GM18508 (cell line): ENCODE data around the gene LY6G6F.

Experiments used
- ATAC-seq: cut with Tn5 transposase; IDR thresholded peaks from one replicate; pipeline ENCODE4 v1.9.1; 2021; ENCODE audit warnings: moderate number of reproducible peaks; ENCODE audit not compliant: insufficient read depth, unreplicated experiment

Gene LY6G6F

GRCh38 chr6:31722173-31722572 lies 15.5 kb downstream of the LY6G6F start:
- no peak for ATAC-seq

GRCh38 chr6:31723245-31723979 lies 16.7 kb downstream of the LY6G6F start, which contains the start of gene MPIG6B:
Gene MPIG6B, plus strand, starts transcription at chr6:31723373. Its CDS starts 11 bp downstream, at chr6:31723384.
- no peak for ATAC-seq

GRCh38 chr6:31723980-31724691 lies 17.5 kb downstream of the LY6G6F start:
- no peak for ATAC-seq

GRCh38 chr6:31725502-31726350 lies 19.1 kb downstream of the LY6G6F start:
- ATAC-seq: no peak

- no peak for ATAC-seq
These were observed 20.5 kb downstream of the LY6G6F start for GRCh38 chr6:31727034-31727716.

- no peak for ATAC-seq
These were observed 21.3 kb downstream of the LY6G6F start for GRCh38 chr6:31727717-31728671.

GRCh38 chr6:31728767-31729514 lies 22.3 kb downstream of the LY6G6F start, which contains the start of gene DDAH2:
Gene DDAH2, minus strand, starts transcription at chr6:31729299. Its CDS starts 138 bp downstream, at chr6:31729161.
- ATAC-seq: no peak

- no peak for ATAC-seq
These were observed 22.9 kb downstream of the LY6G6F start for GRCh38 chr6:31729515-31729978.

- no peak for ATAC-seq
These were observed 23.4 kb downstream of the LY6G6F start for GRCh38 chr6:31729979-31730630.

GRCh38 chr6:31730631-31731086 lies 24.0 kb downstream of the LY6G6F start:
- no peak for ATAC-seq

- ATAC-seq: no peak
These were observed 25.4 kb downstream of the LY6G6F start for GRCh38 chr6:31732029-31732428.

- ATAC-seq: no peak
These were observed 27.1 kb downstream of the LY6G6F start for GRCh38 chr6:31733734-31734133.

GRCh38 chr6:31734247-31734820 lies 27.7 kb downstream of the LY6G6F start:
- no peak for ATAC-seq

GRCh38 chr6:31734821-31735406 lies 28.2 kb downstream of the LY6G6F start:
- no peak for ATAC-seq

GRCh38 chr6:31736021-31736767 lies 29.5 kb downstream of the LY6G6F start, which contains the start of gene CLIC1:
Gene CLIC1, minus strand, starts transcription at chr6:31736530. Its CDS starts 230 bp downstream, at chr6:31736300.
- ATAC-seq: no peak

- ATAC-seq: no peak
These were observed 30.2 kb downstream of the LY6G6F start for GRCh38 chr6:31736768-31737314.
